Caco-2 (cell line): ENCODE data around the gene STK24. TPM values are rescaled to one million over a fixed set of nuclear protein-coding genes. Genes with fewer than 3 reads are reported as not detected.

ENCODE experiments used
- BruUV-seq: library from RNA; stranded (reverse); fragments of 400-500 nt; replicated peaks from 2 replicates; lab custom pipeline; 2021; lab: Mats Ljungman, UMichigan
- CTCF ChIA-PET: fragments of 300-600 bp; sonication (Branson Sonifier 250); formaldehyde crosslinking; loops from one replicate; lab custom pipeline; 2022; ENCODE audit warnings: antibody characterized with exemption; lab: Charles Lee
- POLR2A ChIA-PET: fragments of 300-600 bp; sonication (Branson Sonifier 250); formaldehyde crosslinking; loops from one replicate; lab custom pipeline; 2022; ENCODE audit warnings: antibody characterized with exemption; lab: Charles Lee
- DNase-seq, 2 experiments: peaks; one replicate each; pipeline versions ENCODE4 v3.0.0 to v3.0.0-alpha.2; 2020 to 2022
- H3K27me3 ChIP-seq: replicated peaks from 2 replicates; pipeline ENCODE4 v1.6.0; 2011; ENCODE audit warnings: low read length; ENCODE audit not compliant: control insufficient read depth, insufficient read depth
- H3K36me3 ChIP-seq: 2 replicates; pipeline ENCODE4 v1.5.1; 2011; ENCODE audit warnings: low read length; ENCODE audit not compliant: control insufficient read depth, insufficient read depth
- H3K4me1 ChIP-seq: fragments of 250-450 bp; sonication (Bioruptor Pico); 2 replicates; pipeline ENCODE4 v1.5.1; 2020; ENCODE audit warnings: mild to moderate bottlenecking
- H3K4me3 ChIP-seq: 2 replicates; pipeline ENCODE4 v1.5.1; 2011; ENCODE audit warnings: low read depth, mild to moderate bottlenecking, control low read depth, low read length
- H3K9me3 ChIP-seq: fragments of 250-450 bp; sonication (Bioruptor Pico); 2 replicates; pipeline ENCODE4 v1.5.1; 2020; ENCODE audit warnings: mild to moderate bottlenecking, moderate library complexity
- H3K27ac Mint-ChIP-seq: one replicate; pipeline ENCODE4 v1.8.0; 2022; ENCODE audit warnings: mixed read lengths; ENCODE audit not compliant: unreplicated experiment
- H3K27me3 Mint-ChIP-seq: one replicate; pipeline ENCODE4 v1.8.0; 2022; ENCODE audit warnings: mixed read lengths; ENCODE audit not compliant: insufficient read depth, unreplicated experiment
- H3K36me3 Mint-ChIP-seq: one replicate; pipeline ENCODE4 v1.8.0; 2022; ENCODE audit warnings: mild to moderate bottlenecking, mixed read lengths; ENCODE audit not compliant: insufficient read depth, unreplicated experiment
- H3K4me1 Mint-ChIP-seq: one replicate; pipeline ENCODE4 v1.8.0; 2022; ENCODE audit warnings: low read depth, mixed read lengths; ENCODE audit not compliant: unreplicated experiment
- H3K4me3 Mint-ChIP-seq: one replicate; pipeline ENCODE4 v1.8.0; 2022; ENCODE audit warnings: mild to moderate bottlenecking, moderate library complexity, mixed read lengths; ENCODE audit not compliant: unreplicated experiment
- H3K9me3 Mint-ChIP-seq: one replicate; pipeline ENCODE4 v1.8.0; 2022; ENCODE audit warnings: mixed read lengths; ENCODE audit not compliant: unreplicated experiment
- intact Hi-C: fragments of 100-400 bp; cut with micrococcal nuclease; formaldehyde crosslinking; loops from one replicate; pipeline ENCODE4 v1.10.0; 2022; ENCODE audit not compliant: unreplicated experiment
- total RNA-seq: library from RNA; stranded (reverse); gene quantifications from 2 replicates; pipeline ENCODE4 v1.2.3, GENCODE V29; 2022
- TF ChIP-seq, protein P1 (sequence below), 2 experiments: fragments of 200-600 bp in 1 of 2; IDR thresholded peaks; 1 replicate in 1 of 2; 2 replicates in 1 of 2; pipeline versions ENCODE4 v1.5.1 to v1.8.0; 2011 to 2022; ENCODE audit warnings: antibody characterized with exemption in 1 of 2, control low read depth in 1 of 2, inconsistent platforms in 1 of 2, low read depth in 1 of 2, low read length in 1 of 2, mild to moderate bottlenecking in 1 of 2, moderate library complexity in 1 of 2; ENCODE audit not compliant: insufficient read depth in 1 of 2, severe bottlenecking in 1 of 2, unreplicated experiment in 1 of 2

STK24 gene
- total RNA-seq, 1 experiment from 2014 or later = 253 TPM

DNA sequence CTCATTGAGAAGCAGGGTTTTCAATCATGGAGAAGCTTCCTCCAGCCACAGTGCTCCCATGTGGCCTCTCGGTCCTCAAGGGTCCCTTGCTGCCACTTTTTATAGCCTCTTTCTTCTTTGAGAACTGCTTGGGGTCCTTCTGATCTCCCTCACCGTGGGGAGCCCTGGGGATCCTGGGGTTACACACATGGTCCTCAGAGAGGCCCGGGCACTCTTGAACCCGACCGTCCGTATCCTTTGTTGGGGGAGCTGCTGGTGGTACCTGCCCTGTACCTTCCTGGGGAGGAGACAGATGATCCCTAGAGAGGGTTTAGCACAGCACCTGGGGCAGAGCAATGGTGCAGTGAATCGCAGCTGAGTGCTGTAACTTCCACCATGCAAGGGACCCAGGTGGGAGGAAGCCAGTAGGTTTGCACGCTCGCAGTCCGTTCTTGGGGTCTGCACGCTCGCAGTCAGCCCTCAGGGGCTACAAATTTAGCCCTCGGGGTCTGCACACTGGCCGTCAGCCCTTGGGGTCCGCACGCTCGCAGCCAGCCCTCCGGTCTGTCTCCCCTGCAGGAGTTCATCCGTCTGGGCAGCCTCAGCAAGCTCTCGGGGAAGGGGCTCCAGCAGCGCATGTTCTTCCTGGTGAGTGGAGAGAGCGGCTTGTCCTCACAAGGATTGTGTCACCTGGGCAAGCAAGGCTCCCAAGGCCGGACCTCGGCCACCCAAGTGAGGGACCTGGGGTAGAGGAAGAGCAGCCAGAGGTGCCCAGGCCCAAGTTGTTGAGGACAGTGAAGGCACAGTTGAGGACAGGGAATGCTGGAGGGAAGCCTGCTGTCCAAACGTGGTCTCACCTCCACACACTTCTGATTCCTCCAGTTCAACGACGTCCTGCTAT, 138.4 kb downstream of the STK24 start:
- intact Hi-C loops = no loop called here
- CTCF ChIA-PET = no interaction called here

DNA sequence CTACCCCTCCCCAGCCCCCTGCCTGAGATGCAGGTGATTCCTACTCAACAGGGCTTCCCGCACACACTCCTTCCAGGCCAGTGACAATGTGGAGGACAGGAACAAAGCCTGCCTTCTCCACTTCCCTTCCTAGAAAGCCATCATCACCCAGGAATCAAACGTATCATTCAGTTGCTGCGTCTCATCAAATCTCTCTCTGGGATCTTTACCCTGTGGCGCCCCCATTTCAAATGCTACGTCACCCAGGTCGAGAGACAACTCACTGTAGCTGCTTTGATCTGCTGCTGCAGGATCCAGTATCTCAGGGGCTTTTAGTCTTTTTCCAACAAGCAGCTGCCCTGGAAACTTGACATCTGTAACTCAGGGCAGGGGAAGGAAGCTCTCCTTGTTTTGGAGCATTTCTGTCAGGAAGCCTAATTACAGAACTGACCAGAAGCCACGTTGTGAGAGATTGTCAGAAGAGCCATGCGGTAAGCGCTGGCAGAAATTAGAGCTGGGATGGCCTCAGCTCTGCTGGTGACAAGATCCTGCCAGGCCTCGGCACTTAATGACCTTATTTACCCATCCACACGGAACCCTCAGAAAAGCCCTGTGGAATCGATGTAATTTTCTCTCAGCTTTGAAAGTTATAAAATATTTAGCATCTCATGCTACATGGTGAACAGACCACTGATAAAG, 140.5 kb downstream of the STK24 start:
- POLR2A ChIA-PET = interaction anchor here (0.6 kb wide), 1 partner anchor 26 kb away, joined by 3 read pairs; no protein-coding TSS in a partner anchor
- Mint-ChIP-seq H3K36me3 (peaks cover 79% of the 10 kb centered on the region), H3K27me3 (no peaks in the 10 kb centered on the region), H3K4me1 (no peaks in the 10 kb centered on the region), H3K4me3 (no peak overlapping the region), H3K9me3 (no peaks in the 10 kb centered on the region), H3K27ac (no peak overlapping the region)
- CTCF ChIA-PET = interaction anchor here (1.6 kb wide), 1 partner anchor 237 kb away, joined by 4 read pairs; no protein-coding TSS in a partner anchor
- no peaks in the 10 kb centered on the region for H3K27me3 ChIP-seq
- intact Hi-C loops = no loop called here
- H3K4me1 ChIP-seq = no peaks in the 10 kb centered on the region
- H3K9me3 ChIP-seq = no peaks in the 10 kb centered on the region
- TF ChIP-seq, protein P1, sequence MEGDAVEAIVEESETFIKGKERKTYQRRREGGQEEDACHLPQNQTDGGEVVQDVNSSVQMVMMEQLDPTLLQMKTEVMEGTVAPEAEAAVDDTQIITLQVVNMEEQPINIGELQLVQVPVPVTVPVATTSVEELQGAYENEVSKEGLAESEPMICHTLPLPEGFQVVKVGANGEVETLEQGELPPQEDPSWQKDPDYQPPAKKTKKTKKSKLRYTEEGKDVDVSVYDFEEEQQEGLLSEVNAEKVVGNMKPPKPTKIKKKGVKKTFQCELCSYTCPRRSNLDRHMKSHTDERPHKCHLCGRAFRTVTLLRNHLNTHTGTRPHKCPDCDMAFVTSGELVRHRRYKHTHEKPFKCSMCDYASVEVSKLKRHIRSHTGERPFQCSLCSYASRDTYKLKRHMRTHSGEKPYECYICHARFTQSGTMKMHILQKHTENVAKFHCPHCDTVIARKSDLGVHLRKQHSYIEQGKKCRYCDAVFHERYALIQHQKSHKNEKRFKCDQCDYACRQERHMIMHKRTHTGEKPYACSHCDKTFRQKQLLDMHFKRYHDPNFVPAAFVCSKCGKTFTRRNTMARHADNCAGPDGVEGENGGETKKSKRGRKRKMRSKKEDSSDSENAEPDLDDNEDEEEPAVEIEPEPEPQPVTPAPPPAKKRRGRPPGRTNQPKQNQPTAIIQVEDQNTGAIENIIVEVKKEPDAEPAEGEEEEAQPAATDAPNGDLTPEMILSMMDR (IDR thresholded peaks at IDR 0.05; ENCODE audit: insufficient read depth in 1 of 2, low read depth in 1 of 2, low read length in 1 of 2, severe bottlenecking in 1 of 2, unreplicated experiment in 1 of 2) = no peak
- no peak overlapping the region for H3K4me3 ChIP-seq
- no peak for DNase-seq
- H3K36me3 ChIP-seq = peaks cover 3% of the 10 kb centered on the region
- no TSS peak for BruUV-seq

More for the DNA sequence above, 138.4 kb downstream of the STK24 start:
- no peak overlapping the region for H3K4me3 ChIP-seq
- H3K36me3 ChIP-seq = peaks cover 3% of the 10 kb centered on the region; the same call in 1 of the 2 replicates
- H3K4me1 ChIP-seq = no peaks in the 10 kb centered on the region
- no peaks in the 10 kb centered on the region for H3K9me3 ChIP-seq
- BruUV-seq = no TSS peak
- POLR2A ChIA-PET = no interaction called here
- DNase-seq = no peak
- H3K27me3 Mint-ChIP-seq = no peaks in the 10 kb centered on the region
- peaks cover 83% of the 10 kb centered on the region for H3K36me3 Mint-ChIP-seq
- H3K4me3 Mint-ChIP-seq = no peak overlapping the region
- no peak overlapping the region for H3K27ac Mint-ChIP-seq
- no peaks in the 10 kb centered on the region for H3K27me3 ChIP-seq
- TF ChIP-seq, protein P1 (IDR thresholded peaks at IDR 0.05; ENCODE audit: insufficient read depth in 1 of 2, low read depth in 1 of 2, low read length in 1 of 2, severe bottlenecking in 1 of 2, unreplicated experiment in 1 of 2) = no peak
- no peaks in the 10 kb centered on the region for H3K9me3 Mint-ChIP-seq
- H3K4me1 Mint-ChIP-seq = peaks cover 5% of the 10 kb centered on the region

GRCh38 chr13:98435376-98435775, 141.5 kb downstream of the STK24 start:
- H3K9me3 ChIP-seq = no peaks in the 10 kb centered on the region
- no peaks in the 10 kb centered on the region for H3K4me1 ChIP-seq
- Mint-ChIP-seq H3K4me3 (no peak overlapping the region), H3K9me3 (no peaks in the 10 kb centered on the region), H3K27me3 (no peaks in the 10 kb centered on the region), H3K4me1 (no peaks in the 10 kb centered on the region), H3K36me3 (peaks cover 79% of the 10 kb centered on the region), H3K27ac (no peak overlapping the region)
- no TSS peak for BruUV-seq
- POLR2A ChIA-PET = no interaction called here
- intact Hi-C loops = no loop called here
- TF ChIP-seq, protein P1 (IDR thresholded peaks at IDR 0.05; ENCODE audit: insufficient read depth in 1 of 2, low read depth in 1 of 2, low read length in 1 of 2, severe bottlenecking in 1 of 2, unreplicated experiment in 1 of 2) = no peak
- CTCF ChIA-PET = no interaction called here
- no peak overlapping the region for H3K4me3 ChIP-seq
- no peak for DNase-seq
- H3K27me3 ChIP-seq = no peaks in the 10 kb centered on the region
- H3K36me3 ChIP-seq = peaks cover 3% of the 10 kb centered on the region
